K562 (cell line): ENCODE data around the gene EXOC3L1. TPM values are rescaled to one million over a fixed set of nuclear protein-coding genes. Genes with fewer than 3 reads are reported as not detected.

Experiments
- ATAC-seq: fragments of 200-7000 bp; cut with Tn5 transposase; 3 replicates; pipeline ENCODE4 v1.9.1; 2020; ENCODE audit warnings: moderate library complexity
- BruUV-seq: library from RNA; stranded (reverse); fragments of 400-500 nt; replicated peaks from 2 replicates; lab custom pipeline; 2021; lab: Mats Ljungman, UMichigan
- CTCF ChIA-PET: fragments of 300-600 bp; formaldehyde crosslinking; extraction: SDS; loops from one replicate; lab custom pipeline; 2021; ENCODE audit warnings: low intra/inter-chr PET ratio; lab: Yijun Ruan, JAX
- POLR2A ChIA-PET: fragments of 300-600, 350-650 bp; sonication (Branson Sonifier 250); formaldehyde crosslinking; extraction: SDS; loops from one replicate; lab custom pipeline; 2021; ENCODE audit warnings: antibody characterized with exemption, inconsistent platforms; lab: Yijun Ruan, JAX
- DNase-seq, 4 experiments: peaks; one replicate each; pipeline versions ENCODE4 v3.0.0 to v3.0.0-alpha.2; 2011 to 2018; ENCODE audit warnings: low spot score in 3 of 4, mixed read lengths in 3 of 4; ENCODE audit errors: extremely low read depth in 1 of 4
- FAIRE-seq: peaks from 2 replicates; lab custom pipeline; 2011; peaks lifted over from hg19 to GRCh38; lab: Jason Lieb, UNC
- H2AFZ ChIP-seq: 2 replicates; pipeline ENCODE4 v1.6.0; 2011; ENCODE audit warnings: low read depth, low read length, control low read depth, inconsistent platforms
- H3K27ac ChIP-seq: fragments of 200-600 bp; 3 replicates; pipeline ENCODE4 v1.8.0; 2011; ENCODE audit warnings: low read depth, mild to moderate bottlenecking, control low read depth, inconsistent platforms, low read length, moderate library complexity, mixed read lengths; ENCODE audit errors: extremely low read depth
- H3K27me3 ChIP-seq, 2 experiments: fragments of 300-600 bp in 1 of 2; 2 replicates in 1 of 2; 3 replicates in 1 of 2; pipeline versions ENCODE4 v1.6.0 to v1.8.0; 2011; ENCODE audit warnings: inconsistent platforms in 2 of 2, low read length in 2 of 2, mild to moderate bottlenecking in 1 of 2, mixed read lengths in 1 of 2, moderate library complexity in 1 of 2; ENCODE audit not compliant: control insufficient read depth in 2 of 2, insufficient read depth in 2 of 2
- H3K36me3 ChIP-seq: fragments of 300-600 bp; 3 replicates; pipeline ENCODE4 v1.8.0; 2011; ENCODE audit warnings: mild to moderate bottlenecking, low read length, inconsistent platforms; ENCODE audit not compliant: control insufficient read depth, insufficient read depth
- H3K4me1 ChIP-seq, 2 experiments: fragments of 200-600 bp in 1 of 2; replicated peaks in 1 of 2; 2 replicates in 1 of 2; 3 replicates in 1 of 2; pipeline versions ENCODE4 v1.5.1 to v1.8.0; 2011; ENCODE audit warnings: inconsistent platforms in 2 of 2, low read length in 2 of 2, mild to moderate bottlenecking in 1 of 2, mixed read lengths in 1 of 2, moderate library complexity in 1 of 2; ENCODE audit not compliant: control insufficient read depth in 2 of 2, insufficient read depth in 2 of 2
- H3K4me2 ChIP-seq: 2 replicates; pipeline ENCODE4 v1.6.1; 2011; ENCODE audit warnings: low read length, control low read depth, inconsistent platforms, mixed read lengths; ENCODE audit not compliant: insufficient read depth
- H3K4me3 ChIP-seq: fragments of 200-600 bp; sonication (generic), shearing (Covaris generic); 2 replicates; pipeline ENCODE4 v1.5.1; 2016; ENCODE audit warnings: control low read depth, inconsistent platforms
- H3K79me2 ChIP-seq: fragments of 200-600 bp; 3 replicates; pipeline ENCODE4 v1.8.0; 2011; ENCODE audit warnings: low read length, inconsistent platforms; ENCODE audit not compliant: control insufficient read depth, insufficient read depth
- H3K9ac ChIP-seq, 2 experiments: 2 replicates each; pipeline versions ENCODE4 v1.6.0 to v1.6.1; 2011; ENCODE audit warnings: low read depth in 2 of 2, low read length in 2 of 2, control low read depth in 1 of 2, inconsistent platforms in 1 of 2, mild to moderate bottlenecking in 1 of 2, mixed read lengths in 1 of 2; ENCODE audit not compliant: insufficient read depth in 1 of 2
- H3K9me1 ChIP-seq: one replicate; pipeline ENCODE4 v1.6.0; 2011; ENCODE audit warnings: inconsistent platforms, mild to moderate bottlenecking, low read length, moderate library complexity; ENCODE audit not compliant: control insufficient read depth, insufficient read depth
- H3K9me3 ChIP-seq: replicated peaks from 2 replicates; pipeline ENCODE4 v1.5.1; 2011; ENCODE audit warnings: low read depth, low read length, inconsistent platforms; ENCODE audit not compliant: control insufficient read depth, insufficient read depth
- H4K20me1 ChIP-seq: replicated peaks from 2 replicates; pipeline ENCODE4 v1.6.1; 2011; ENCODE audit warnings: low read length, inconsistent platforms, mixed read lengths; ENCODE audit not compliant: control insufficient read depth, insufficient read depth
- CSDE1 ChIP-seq, 2 experiments: fragments of 450-650 bp; IDR thresholded peaks; 2 replicates each; pipeline ENCODE4 v1.6.1; 2016; ENCODE audit warnings: mild to moderate bottlenecking in 1 of 2
- CTBP1 ChIP-seq: fragments of 450-650 bp; IDR thresholded peaks from 2 replicates; pipeline ENCODE4 v1.6.1; 2016; ENCODE audit warnings: borderline replicate concordance
- DDX20 ChIP-seq: fragments of 450-650 bp; IDR thresholded peaks from 2 replicates; pipeline ENCODE4 v1.6.1; 2016; ENCODE audit warnings: missing genetic modification characterization, low read depth, mild to moderate bottlenecking, missing compliant biosample characterization, moderate library complexity
- ETV6 ChIP-seq, 3 experiments: fragments of 150-350 bp in 1 of 3; sonication (generic) in 1 of 3; formaldehyde crosslinking in 1 of 3; IDR thresholded peaks; 2 replicates each; pipeline versions ENCODE4 v1.6.1 to v1.8.0; 2014 to 2022; ENCODE audit warnings: borderline replicate concordance in 2 of 3, low read depth in 2 of 3, antibody characterized with exemption in 1 of 3, low read length in 1 of 3, mild to moderate bottlenecking in 1 of 3, missing genetic modification reagents in 1 of 3
- EWSR1 ChIP-seq: fragments of 450-650 bp; IDR thresholded peaks from 2 replicates; pipeline ENCODE4 v1.6.1; 2018; ENCODE audit warnings: borderline replicate concordance, mild to moderate bottlenecking, low read depth, moderate library complexity; ENCODE audit not compliant: partially characterized antibody
- EZH2 ChIP-seq: IDR thresholded peaks from 2 replicates; pipeline ENCODE4 v1.6.1; 2012; ENCODE audit warnings: low read depth, mild to moderate bottlenecking, inconsistent platforms, low read length, borderline replicate concordance
- MCM7 ChIP-seq, 2 experiments: fragments of 450-650 bp; IDR thresholded peaks; 2 replicates each; pipeline ENCODE4 v1.6.1; 2016 to 2018
- POLR2G ChIP-seq: fragments of 200-400 bp; formaldehyde crosslinking; IDR thresholded peaks from 2 replicates; pipeline ENCODE4 v1.6.1; 2017; ENCODE audit warnings: low read depth, mild to moderate bottlenecking, antibody characterized with exemption, low read length, moderate library complexity
- SAFB2 ChIP-seq: fragments of 200-400 bp; formaldehyde crosslinking; IDR thresholded peaks from 2 replicates; pipeline ENCODE4 v1.6.1; 2018; ENCODE audit warnings: borderline replicate concordance, low read length, low read depth, moderate library complexity; ENCODE audit not compliant: severe bottlenecking
- YY1 ChIP-seq, 3 experiments: IDR thresholded peaks; 2 replicates each; pipeline ENCODE4 v1.6.1; 2011; ENCODE audit warnings: low read length in 2 of 3, mild to moderate bottlenecking in 2 of 3, moderate library complexity in 2 of 3, borderline replicate concordance in 1 of 3, control low read depth in 1 of 3, low read depth in 1 of 3; ENCODE audit not compliant: insufficient read depth in 3 of 3, insufficient replicate concordance in 2 of 3, control insufficient read depth in 1 of 3, insufficient read length in 1 of 3; ENCODE audit errors: extremely low read depth in 1 of 3
- WGBS: fragments of 100-300 bp; shearing (Covaris generic); methylation state at CpG from one replicate; pipeline ENCODE4 v1.1.6; 2016; ENCODE audit warnings: low coverage, mixed read lengths; ENCODE audit not compliant: insufficient coverage; ENCODE audit errors: missing lambda C conversion rate; 5-methylcytosine and 5-hydroxymethylcytosine counted together
- in situ Hi-C: fragments of 300-500 bp; cut with MboI; formaldehyde crosslinking; loops from 4 replicates; pipeline ENCODE4 v1.15.0; 2018; ENCODE audit warnings: inconsistent platforms, mixed read lengths
- intact Hi-C: fragments of 100-400 bp; cut with micrococcal nuclease; formaldehyde crosslinking; loops from 2 replicates; pipeline ENCODE4 v1.14.2; 2022
- polyA plus RNA-seq, 8 experiments: library from polyadenylated mRNA; depleted of rRNA in 4 of 8; stranded (reverse) in 5 of 8; unstranded in 3 of 8; fragments of >200 nt; fragmentation: Nextera tagmentation in 2 of 8; fragmentation: Illumina TruSeq in 1 of 8; extraction: Ambion mirVana in 2 of 8; extraction: Trizol in 1 of 8; gene quantifications; 2 replicates each; pipeline versions ENCODE4 v1.2.1 to v1.2.3, GENCODE V29; 2011 to 2014; ENCODE audit warnings: inconsistent platforms in 1 of 8, missing spikeins in 1 of 8
- total RNA-seq, 7 experiments: library from RNA; depleted of rRNA in 6 of 7; stranded (reverse); fragments of >200 nt in 6 of 7; fragmentation: Illumina TruSeq in 2 of 7; extraction: Trizol in 2 of 7; gene quantifications; 2 replicates each; pipeline versions ENCODE4 v1.2.1 to v1.2.3, GENCODE V29; 2011 to 2021; ENCODE audit warnings: low replicate concordance in 1 of 7
- TF ChIP-seq, protein P1 (sequence below), 2 experiments: IDR thresholded peaks; 2 replicates each; pipeline ENCODE4 v1.6.1; 2012; ENCODE audit warnings: improper control_type of control experiment in 2 of 2, low read depth in 2 of 2, low read length in 2 of 2, borderline replicate concordance in 1 of 2

The EXOC3L1 gene
- total and polyA plus RNA-seq, 9 of the 15 experiments (the other 6 are each of a cell fraction or from before 2014, with no cell fraction given): 0.08 TPM; not detected in 8

DNA sequence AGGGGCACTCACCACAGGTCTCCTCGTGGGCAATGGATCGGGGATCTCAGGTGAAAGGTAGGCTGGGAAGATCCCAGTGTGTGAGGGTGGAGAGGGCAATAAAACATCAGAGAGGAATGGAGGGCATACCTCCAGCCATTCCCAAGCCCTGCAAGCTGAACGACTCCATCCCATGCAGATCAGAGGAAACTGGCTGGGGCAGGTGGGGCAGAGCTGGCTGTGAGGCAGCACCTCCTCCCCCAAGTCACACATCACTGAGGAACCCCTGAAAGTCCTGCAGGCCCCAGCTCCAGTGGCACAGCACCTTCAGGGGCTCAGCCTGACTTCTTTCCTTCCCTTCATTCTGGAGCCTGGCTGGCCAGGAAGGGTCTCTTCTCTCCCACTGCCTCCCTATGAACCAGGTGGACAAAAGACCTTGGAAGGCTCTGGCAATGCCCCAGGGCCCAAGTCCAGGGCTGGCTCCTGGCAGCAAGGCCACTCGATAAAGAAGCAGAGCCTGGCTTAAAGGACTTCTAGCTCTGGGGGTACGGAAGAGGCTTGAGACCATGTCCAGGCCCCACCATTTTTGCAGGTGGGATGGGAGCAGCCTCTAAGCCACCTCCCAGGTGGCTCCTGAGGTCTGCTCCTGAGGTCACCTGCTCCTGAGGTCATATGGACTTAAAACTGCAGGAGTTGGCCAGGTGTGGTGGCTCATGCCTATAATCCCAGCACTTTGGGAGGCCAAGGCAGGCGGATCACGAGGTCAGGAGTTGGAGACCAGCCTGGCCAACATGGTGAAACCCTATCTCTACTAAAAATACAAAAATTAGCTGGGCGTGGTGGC is 23.5 kb upstream of the EXOC3L1 start:
- H3K27ac ChIP-seq: no peak overlapping the region
- no peaks in the 10 kb centered on the region for H3K36me3 ChIP-seq
- H2AFZ ChIP-seq: no peak overlapping the region
- ChIA-PET POLR2A (interaction anchor here (0.9 kb wide), 1 partner anchor 10 kb away, joined by 3 read pairs; no protein-coding TSS in a partner anchor), CTCF (no interaction called here)
- FAIRE-seq: no peak
- DNase-seq: no peak
- BruUV-seq: no TSS peak
- in situ Hi-C loops (no loop called here), intact Hi-C loops (no loop called here)
- H3K9me1 ChIP-seq: no peaks in the 10 kb centered on the region
- H3K4me2 ChIP-seq: no peak overlapping the region
- H3K9ac ChIP-seq: peak overlapping the region in 1 of 2 experiments; percentile 70; a peak in 2 of 4 replicates
- H3K4me1 ChIP-seq: peaks cover 20 to 43% of the 10 kb centered on the region in 2 experiments
- no peaks in the 10 kb centered on the region for H3K27me3 ChIP-seq
- no peaks in the 10 kb centered on the region for H4K20me1 ChIP-seq
- ATAC-seq: no peak
- 45% methylated on average over 7 of the region's 8 CpGs for WGBS
- H3K4me3 ChIP-seq: no peak overlapping the region
- H3K9me3 ChIP-seq: no peaks in the 10 kb centered on the region
- H3K79me2 ChIP-seq: no peaks in the 10 kb centered on the region
- no peak for TF ChIP-seq YY1 (IDR thresholded peaks at IDR 0.05; ENCODE audit: borderline replicate concordance in 1 of 3, control insufficient read depth in 1 of 3, extremely low read depth in 1 of 3, insufficient read depth in 3 of 3, insufficient read length in 1 of 3, insufficient replicate concordance in 2 of 3, low read depth in 1 of 3, low read length in 2 of 3)
- TF ChIP-seq CSDE1 (IDR thresholded peaks at IDR 0.05): no peak
- TF ChIP-seq DDX20 (tag): no peak
- TF ChIP-seq, protein P1, sequence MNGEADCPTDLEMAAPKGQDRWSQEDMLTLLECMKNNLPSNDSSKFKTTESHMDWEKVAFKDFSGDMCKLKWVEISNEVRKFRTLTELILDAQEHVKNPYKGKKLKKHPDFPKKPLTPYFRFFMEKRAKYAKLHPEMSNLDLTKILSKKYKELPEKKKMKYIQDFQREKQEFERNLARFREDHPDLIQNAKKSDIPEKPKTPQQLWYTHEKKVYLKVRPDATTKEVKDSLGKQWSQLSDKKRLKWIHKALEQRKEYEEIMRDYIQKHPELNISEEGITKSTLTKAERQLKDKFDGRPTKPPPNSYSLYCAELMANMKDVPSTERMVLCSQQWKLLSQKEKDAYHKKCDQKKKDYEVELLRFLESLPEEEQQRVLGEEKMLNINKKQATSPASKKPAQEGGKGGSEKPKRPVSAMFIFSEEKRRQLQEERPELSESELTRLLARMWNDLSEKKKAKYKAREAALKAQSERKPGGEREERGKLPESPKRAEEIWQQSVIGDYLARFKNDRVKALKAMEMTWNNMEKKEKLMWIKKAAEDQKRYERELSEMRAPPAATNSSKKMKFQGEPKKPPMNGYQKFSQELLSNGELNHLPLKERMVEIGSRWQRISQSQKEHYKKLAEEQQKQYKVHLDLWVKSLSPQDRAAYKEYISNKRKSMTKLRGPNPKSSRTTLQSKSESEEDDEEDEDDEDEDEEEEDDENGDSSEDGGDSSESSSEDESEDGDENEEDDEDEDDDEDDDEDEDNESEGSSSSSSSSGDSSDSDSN (IDR thresholded peaks at IDR 0.05; ENCODE audit: borderline replicate concordance in 1 of 2, low read depth in 2 of 2, low read length in 2 of 2): no peak
- TF ChIP-seq EWSR1: no peak
- TF ChIP-seq ETV6 (IDR thresholded peaks at IDR 0.05; ENCODE audit: borderline replicate concordance in 1 of 2, low read depth in 2 of 2, low read length in 1 of 2): no peak
- no peak for TF ChIP-seq ETV6 (CRISPR knock-in tag; IDR thresholded peaks at IDR 0.05; ENCODE audit: borderline replicate concordance)
- TF ChIP-seq MCM7 (IDR thresholded peaks at IDR 0.05): no peak
- TF ChIP-seq POLR2G: no peak
- no peak for TF ChIP-seq EZH2
- no peak for TF ChIP-seq CTBP1
- TF ChIP-seq SAFB2: no peak
